H1 (cell line): ENCODE data around the gene LIN37. TPM values are rescaled to one million over a fixed set of nuclear protein-coding genes. Genes with fewer than 3 reads are reported as not detected.

ENCODE experiments used
- CTCF ChIA-PET: fragments of 300-600 bp; sonication (Branson Sonifier 250); formaldehyde crosslinking; loops from one replicate; lab custom pipeline; 2021; ENCODE audit not compliant: partially characterized antibody; lab: Charles Lee
- POLR2A ChIA-PET: fragments of 300-600 bp; sonication (Branson Sonifier 250); formaldehyde crosslinking; loops from one replicate; lab custom pipeline; 2021; ENCODE audit warnings: inconsistent platforms; ENCODE audit not compliant: partially characterized antibody; lab: Charles Lee
- DNase-seq, 2 experiments: peaks; one replicate each; pipeline versions ENCODE4 v3.0.0 to v3.0.0-alpha.2; 2010 to 2022; ENCODE audit warnings: low spot score in 2 of 2, low read depth in 1 of 2, mixed read lengths in 1 of 2
- FAIRE-seq: peaks from 2 replicates; lab custom pipeline; 2011; peaks lifted over from hg19 to GRCh38; lab: Jason Lieb, UNC
- H2AFZ ChIP-seq: 2 replicates; pipeline ENCODE4 v1.8.1; 2012; ENCODE audit warnings: low read length, inconsistent platforms
- H2AK5ac ChIP-seq: 2 replicates; pipeline ENCODE4 v1.6.1; 2013; ENCODE audit warnings: low read depth, low read length
- H2BK120ac ChIP-seq: replicated peaks from 2 replicates; pipeline ENCODE3; 2013; ENCODE audit warnings: low read depth, low read length, inconsistent platforms
- H2BK12ac ChIP-seq: 2 replicates; pipeline ENCODE4 v1.6.1; 2013; ENCODE audit warnings: low read depth, low read length
- H2BK15ac ChIP-seq: 2 replicates; pipeline ENCODE4 v1.6.1; 2013; ENCODE audit warnings: low read length
- H2BK20ac ChIP-seq: 2 replicates; pipeline ENCODE4 v1.6.1; 2013; ENCODE audit warnings: low read length
- H2BK5ac ChIP-seq: 2 replicates; pipeline ENCODE4 v1.6.1; 2013; ENCODE audit warnings: low read depth, low read length
- H3K14ac ChIP-seq: 2 replicates; pipeline ENCODE4 v1.6.1; 2013; ENCODE audit warnings: inconsistent platforms; ENCODE audit not compliant: insufficient read length
- H3K18ac ChIP-seq: 2 replicates; pipeline ENCODE4 v1.6.1; 2013; ENCODE audit warnings: low read length; ENCODE audit errors: extremely low read depth
- H3K23ac ChIP-seq: 2 replicates; pipeline ENCODE4 v1.6.1; 2013; ENCODE audit warnings: inconsistent platforms; ENCODE audit not compliant: insufficient read length
- H3K23me2 ChIP-seq: 2 replicates; pipeline ENCODE4 v1.6.1; 2013; ENCODE audit warnings: low read depth, low read length
- H3K27ac ChIP-seq: 2 replicates; pipeline ENCODE4 v1.6.1; 2011; ENCODE audit warnings: low read depth, low read length, inconsistent platforms
- H3K27me3 ChIP-seq, 4 experiments: replicated peaks in 1 of 4; 1 replicate in 1 of 4; 2 replicates in 3 of 4; pipeline versions ENCODE4 v1.6.1 to v1.8.1; 2011 to 2013; ENCODE audit warnings: low read length in 3 of 4, mild to moderate bottlenecking in 3 of 4, inconsistent platforms in 2 of 4, mixed read lengths in 2 of 4, moderate library complexity in 1 of 4; ENCODE audit not compliant: control insufficient read depth in 3 of 4, insufficient read depth in 3 of 4; ENCODE audit errors: extremely low read depth in 1 of 4
- H3K36me3 ChIP-seq, 4 experiments: 2 replicates each; pipeline versions ENCODE4 v1.6.1 to v1.8.1; 2011 to 2013; ENCODE audit warnings: mild to moderate bottlenecking in 4 of 4, low read length in 3 of 4, moderate library complexity in 2 of 4, control low read depth in 1 of 4, inconsistent platforms in 1 of 4; ENCODE audit not compliant: insufficient read depth in 4 of 4, control insufficient read depth in 2 of 4
- H3K4ac ChIP-seq: replicated peaks from 2 replicates; pipeline ENCODE3; 2013; ENCODE audit warnings: low read length, low read depth, mixed read lengths, inconsistent platforms; ENCODE audit not compliant: insufficient read length
- H3K4me1 ChIP-seq, 4 experiments: replicated peaks in 1 of 4; 1 replicate in 1 of 4; 2 replicates in 3 of 4; pipeline versions ENCODE4 v1.6.1 to v1.8.1; 2011 to 2013; ENCODE audit warnings: low read length in 3 of 4, inconsistent platforms in 2 of 4, mixed read lengths in 1 of 4; ENCODE audit not compliant: insufficient read depth in 4 of 4, control insufficient read depth in 3 of 4
- H3K4me2 ChIP-seq, 2 experiments: 2 replicates each; pipeline versions ENCODE4 v1.6.1 to v1.8.1; 2011 to 2013; ENCODE audit warnings: low read depth in 2 of 2, low read length in 2 of 2, control low read depth in 1 of 2, inconsistent platforms in 1 of 2, mild to moderate bottlenecking in 1 of 2; ENCODE audit not compliant: insufficient read depth in 1 of 2
- H3K4me3 ChIP-seq, 4 experiments: fragments of 200-600, 300-600 bp in 1 of 4; sonication (generic), shearing (Covaris generic), sonication (Bioruptor Twin) in 1 of 4; 2 replicates each; pipeline versions ENCODE4 v1.5.1 to v1.8.1; 2011 to 2016; ENCODE audit warnings: low read length in 4 of 4, low read depth in 3 of 4, control low read depth in 2 of 4, inconsistent platforms in 2 of 4, mild to moderate bottlenecking in 2 of 4, mixed read lengths in 1 of 4, moderate library complexity in 1 of 4; ENCODE audit not compliant: insufficient read depth in 2 of 4; ENCODE audit errors: extremely low read depth in 1 of 4
- H3K56ac ChIP-seq: replicated peaks from 2 replicates; pipeline ENCODE3; 2013; ENCODE audit warnings: low read depth, mild to moderate bottlenecking, mixed read lengths, low read length, inconsistent platforms; ENCODE audit not compliant: insufficient read length
- H3K79me1 ChIP-seq: 2 replicates; pipeline ENCODE4 v1.6.1; 2013; ENCODE audit warnings: low read depth, low read length, control low read depth
- H3K79me2 ChIP-seq, 2 experiments: 2 replicates each; pipeline versions ENCODE4 v1.6.1 to v1.8.1; 2012 to 2013; ENCODE audit warnings: low read length in 2 of 2, mild to moderate bottlenecking in 2 of 2, inconsistent platforms in 1 of 2; ENCODE audit not compliant: insufficient read depth in 2 of 2, control insufficient read depth in 1 of 2
- H3K9ac ChIP-seq, 4 experiments: replicated peaks in 1 of 4; 1 replicate in 1 of 4; 2 replicates in 3 of 4; pipeline versions ENCODE4 v1.6.1 to v1.8.1; 2011 to 2013; ENCODE audit warnings: low read depth in 3 of 4, low read length in 3 of 4, control low read depth in 2 of 4, mild to moderate bottlenecking in 2 of 4, moderate library complexity in 2 of 4, inconsistent platforms in 1 of 4; ENCODE audit errors: extremely low read depth in 1 of 4
- H3K9me3 ChIP-seq, 2 experiments: 2 replicates each; pipeline versions ENCODE4 v1.6.1 to v1.8.1; 2012 to 2013; ENCODE audit warnings: mild to moderate bottlenecking in 2 of 2, moderate library complexity in 2 of 2, control low read depth in 1 of 2, inconsistent platforms in 1 of 2, low read depth in 1 of 2, low read length in 1 of 2, mixed read lengths in 1 of 2; ENCODE audit not compliant: insufficient read depth in 2 of 2
- H4K20me1 ChIP-seq, 2 experiments: replicated peaks in 1 of 2; 2 replicates each; pipeline versions ENCODE3 to v1.8.1; 2011 to 2013; ENCODE audit warnings: inconsistent platforms in 2 of 2, low read length in 2 of 2, mild to moderate bottlenecking in 1 of 2; ENCODE audit not compliant: insufficient read depth in 2 of 2, control insufficient read depth in 1 of 2
- H4K5ac ChIP-seq: 2 replicates; pipeline ENCODE4 v1.6.1; 2013; ENCODE audit warnings: low read length, low read depth, mixed read lengths, inconsistent platforms; ENCODE audit not compliant: insufficient read length
- H4K8ac ChIP-seq: 2 replicates; pipeline ENCODE4 v1.8.0; 2013; ENCODE audit warnings: mild to moderate bottlenecking, moderate library complexity, low read length, inconsistent platforms; ENCODE audit not compliant: insufficient read depth; ENCODE audit errors: extremely low read depth
- H4K91ac ChIP-seq: replicated peaks from 2 replicates; pipeline ENCODE3; 2013; ENCODE audit warnings: low read length, mixed read lengths, inconsistent platforms; ENCODE audit not compliant: insufficient read length
- BACH1 ChIP-seq: IDR thresholded peaks from 2 replicates; pipeline ENCODE4 v1.6.1; 2012; ENCODE audit warnings: low read length, improper control_type of control experiment
- MAX ChIP-seq: IDR thresholded peaks from 2 replicates; pipeline ENCODE4 v1.6.1; 2012; ENCODE audit warnings: inconsistent platforms
- WGBS, 2 experiments: shearing (Covaris generic) in 1 of 2; methylation state at CpG; one replicate each; pipeline versions ENCODE4 v1.1.6 to v1.1.7; 2013 to 2015; ENCODE audit warnings: low lambda C conversion rate in 2 of 2, mixed read lengths in 2 of 2, inconsistent platforms in 1 of 2, low coverage in 1 of 2, missing lambda C conversion rate in 1 of 2; ENCODE audit not compliant: insufficient replicate concordance in 2 of 2, insufficient coverage in 1 of 2, insufficient read length in 1 of 2; ENCODE audit errors: extremely low coverage in 1 of 2, missing lambda C conversion rate in 1 of 2; 5-methylcytosine and 5-hydroxymethylcytosine counted together
- polyA plus RNA-seq, 7 experiments: library from polyadenylated mRNA; depleted of rRNA in 3 of 7; stranded (reverse) in 5 of 7; unstranded in 2 of 7; fragments of >200 nt in 5 of 7; fragments of 200-250 nt in 2 of 7; gene quantifications; 1 replicate in 5 of 7; 2 replicates in 1 of 7; 4 replicates in 1 of 7; pipeline versions ENCODE4 v1.2.1 to v1.2.3, GENCODE V29; 2011 to 2013; ENCODE audit warnings: missing spikeins in 2 of 7, mixed read lengths in 2 of 7
- total RNA-seq: library from RNA; stranded (reverse); fragmentation: NEBNext Ultra II Directional; extraction: Animal tissue kit (Norgen Biotek cat#: 25700); gene quantifications from 2 replicates; pipeline ENCODE4 v1.2.1, GENCODE V29; 2021

The LIN37 gene
- total and polyA plus RNA-seq, 2 of the 8 experiments (the other 6 are each of a cell fraction or from before 2014, with no cell fraction given): 3.8 to 9.8 TPM

GRCh38 chr19:35710784-35711723 is 37.3 kb upstream of the LIN37 start:
- H2AK5ac ChIP-seq: no peak overlapping the region
- no peak overlapping the region for H3K4me2 ChIP-seq
- WGBS, 2 experiments: 78% methylated on average over 13 of the region's 13 CpGs; no CpG with 5 or more reads in 1 of the 2 experiments
- H3K4me1 ChIP-seq: peaks cover 0 to 26% (median 15%) of the 10 kb centered on the region in 4 experiments; a peak in 6 of 7 replicates
- no peak overlapping the region for H2AFZ ChIP-seq
- no peak overlapping the region for H3K18ac ChIP-seq
- H3K27me3 ChIP-seq: no peaks in the 10 kb centered on the region
- H3K4ac ChIP-seq: no peak overlapping the region
- H4K91ac ChIP-seq: no peak overlapping the region
- ChIA-PET CTCF (interaction anchor here (1.0 to 6.6 kb wide), 3 partner anchors 9 to 155 kb away, joined by 3 to 105 read pairs (median 5); no protein-coding TSS in a partner anchor), POLR2A (interaction anchor here (1.0 to 4.9 kb wide), 4 partner anchors 8 to 99 kb away, joined by 3 to 28 read pairs (median 4); partner anchors contain the start of genes HAUS5 and ZBTB32)
- no peak for DNase-seq
- TF ChIP-seq MAX: 0 out of 2 replicates have a peak, but pooled peaks have one; percentile 5
- no peak for TF ChIP-seq BACH1
- no peak overlapping the region for H3K23ac ChIP-seq
- 0 out of 2 replicates have a peak overlapping the region, but pooled peaks have one; percentile 61 for H2BK15ac ChIP-seq
- H3K23me2 ChIP-seq: peaks cover 5% of the 10 kb centered on the region
- H3K9ac ChIP-seq: no peak overlapping the region
- no peak overlapping the region; the same call in 1 of the 2 replicates for H3K27ac ChIP-seq
- peaks cover 5% of the 10 kb centered on the region in 2 experiments for H4K20me1 ChIP-seq
- no peak overlapping the region for H2BK5ac ChIP-seq
- no peak for FAIRE-seq
- H2BK120ac ChIP-seq: no peak overlapping the region
- no peaks in the 10 kb centered on the region; a peak in 1 of 8 replicates for H3K36me3 ChIP-seq
- H2BK12ac ChIP-seq: no peak overlapping the region
- no peak overlapping the region for H3K56ac ChIP-seq
- H3K9me3 ChIP-seq: no peaks in the 10 kb centered on the region
- H3K14ac ChIP-seq: no peak overlapping the region
- H4K5ac ChIP-seq: no peak overlapping the region
- H2BK20ac ChIP-seq: no peak overlapping the region
- H3K4me3 ChIP-seq: no peak overlapping the region
- H3K79me2 ChIP-seq: no peaks in the 10 kb centered on the region; a peak in 1 of 4 replicates
- H3K79me1 ChIP-seq: no peaks in the 10 kb centered on the region
- no peak overlapping the region for H4K8ac ChIP-seq
